ENCODE data around the gene LYRM4. TPM values are rescaled to one million over a fixed set of nuclear protein-coding genes. Genes with fewer than 3 reads are reported as not detected.

Gene LYRM4
- total RNA-seq, 2 experiments from 2014 or later: 55.8 to 57.1 TPM

DNA sequence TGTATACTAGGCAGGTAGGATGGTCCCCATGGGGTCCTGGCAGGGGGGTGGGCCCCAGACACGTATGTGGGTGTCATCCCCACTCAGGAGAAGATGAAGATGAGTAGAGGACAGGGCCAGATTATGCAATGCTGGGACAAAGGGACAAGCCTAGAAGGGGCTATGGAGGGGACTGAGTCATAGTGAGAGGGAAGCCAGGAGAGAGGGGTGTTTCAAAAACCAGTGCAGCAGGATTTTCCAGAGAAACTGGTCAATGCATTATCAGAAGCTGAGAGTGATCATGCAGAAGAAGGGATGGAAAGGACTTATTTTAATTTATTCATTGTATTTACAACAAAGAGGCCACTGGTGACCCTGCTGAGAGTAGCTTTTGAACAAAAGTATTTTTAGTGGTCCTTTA lies 101.6 kb downstream of the LYRM4 start:
- CTCF ChIA-PET: interaction anchor here (0.6 kb wide), 1 partner anchor 19 kb away, joined by 3 read pairs; no protein-coding TSS in a partner anchor
- POLR2A ChIA-PET: no interaction called here

DNA sequence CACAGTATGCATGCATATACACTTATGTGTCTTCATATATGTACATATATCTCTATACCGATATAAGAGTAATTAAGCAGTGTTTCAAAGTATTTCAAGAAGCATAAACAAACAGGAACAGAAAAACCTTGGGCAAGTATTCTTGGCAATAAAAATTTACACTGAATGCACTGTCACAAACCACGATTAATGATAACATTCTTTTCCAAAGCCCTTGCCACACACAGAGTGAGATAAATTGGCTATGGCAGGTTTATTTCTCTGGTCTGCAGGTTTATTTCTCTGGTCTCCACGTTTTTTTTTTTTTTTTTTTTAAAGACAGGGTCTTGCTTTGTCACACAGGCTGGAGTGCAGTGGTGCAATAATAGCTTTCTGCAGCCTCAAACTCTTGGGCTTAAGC lies 102.6 kb downstream of the LYRM4 start:
- CTCF ChIA-PET: no interaction called here
- POLR2A ChIA-PET: no interaction called here

DNA sequence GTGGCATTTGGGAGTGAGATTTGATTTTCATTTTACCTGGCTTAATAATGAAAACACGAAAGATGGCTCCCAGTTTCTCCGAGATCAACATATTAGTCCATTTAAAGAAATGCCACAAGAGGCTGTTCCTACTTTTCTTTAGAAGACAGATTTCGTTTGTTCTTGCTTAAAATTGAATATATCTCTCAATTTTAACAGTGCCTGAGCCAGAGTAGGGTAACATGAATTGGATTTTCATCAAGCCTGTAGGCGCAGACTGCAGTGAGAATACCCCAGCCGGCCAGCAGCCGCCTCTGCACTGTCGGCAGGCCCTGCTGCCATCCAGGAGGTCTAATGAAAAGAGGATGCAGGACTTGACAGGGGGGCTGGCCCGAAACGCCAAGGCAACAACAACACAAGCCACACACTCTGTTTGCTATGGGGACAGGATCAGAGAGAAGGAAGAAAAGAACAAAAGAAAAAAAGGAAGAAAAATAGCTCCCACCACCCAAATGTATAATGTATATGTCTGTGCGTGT lies 103.1 kb downstream of the LYRM4 start:
- POLR2A ChIA-PET: no interaction called here
- CTCF ChIA-PET: no interaction called here

DNA sequence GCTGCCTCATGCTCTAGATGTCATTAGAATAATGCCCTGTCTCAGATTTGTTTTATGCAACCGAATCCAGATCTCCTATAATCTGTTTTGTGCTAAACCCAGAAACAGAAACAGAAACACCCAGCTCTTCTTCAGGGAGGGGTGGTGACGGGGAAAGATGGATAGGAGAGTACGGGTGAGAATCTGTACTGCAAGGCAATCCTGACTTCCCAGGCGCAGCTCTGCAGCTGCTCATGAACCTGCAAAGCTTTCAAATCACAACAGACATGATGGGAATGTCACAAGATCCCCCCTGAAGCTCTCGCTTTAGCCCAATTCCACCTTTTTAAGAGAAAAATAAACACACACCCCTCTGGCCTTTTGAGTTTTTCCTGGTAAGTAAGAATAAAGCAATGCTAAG lies 104.1 kb downstream of the LYRM4 start:
- ChIA-PET POLR2A (no interaction called here), CTCF (no interaction called here)

DNA sequence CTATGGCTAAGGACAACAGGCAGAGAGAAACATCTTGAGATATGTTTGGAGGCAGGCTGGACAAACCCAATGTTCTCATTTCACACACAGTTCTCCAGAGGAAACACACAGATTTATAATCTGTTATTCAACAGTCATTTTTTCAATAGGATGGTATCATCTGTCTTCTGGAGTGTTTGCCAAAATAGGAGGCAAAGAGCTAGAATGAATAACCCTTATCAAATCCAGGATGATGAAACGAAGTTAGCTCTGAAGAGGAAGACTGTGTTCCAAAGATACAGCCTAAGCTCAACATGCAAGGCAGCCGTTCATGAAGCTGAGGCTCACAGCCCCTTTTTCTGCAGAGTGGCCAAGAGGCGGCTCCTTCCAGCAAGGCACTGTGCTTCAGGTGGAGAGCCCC lies 104.8 kb downstream of the LYRM4 start:
- ChIA-PET CTCF (no interaction called here), POLR2A (no interaction called here)

DNA sequence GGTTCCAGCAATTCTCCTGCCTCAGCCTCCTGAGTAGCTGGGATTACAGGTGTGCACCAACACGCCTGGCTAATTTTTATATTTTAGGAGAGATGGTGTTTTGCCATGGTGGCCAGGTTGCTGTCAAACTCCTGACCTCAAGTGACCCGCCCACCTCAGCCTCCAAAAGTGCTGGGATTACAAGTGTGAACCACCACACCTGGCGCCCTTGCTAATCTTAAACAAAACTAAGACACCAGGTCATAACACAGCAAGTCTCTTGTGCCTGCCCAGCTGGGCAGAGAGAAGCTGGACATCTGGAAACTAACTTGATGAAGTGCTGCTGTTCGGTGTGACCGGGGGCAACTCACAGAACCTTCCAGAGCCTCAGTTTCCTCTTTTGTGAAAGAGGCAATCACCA lies 107.6 kb downstream of the LYRM4 start:
- POLR2A ChIA-PET: interaction anchor here (0.5 kb wide), 1 partner anchor 10 kb away, joined by 3 read pairs; no protein-coding TSS in a partner anchor
- CTCF ChIA-PET: no interaction called here

DNA sequence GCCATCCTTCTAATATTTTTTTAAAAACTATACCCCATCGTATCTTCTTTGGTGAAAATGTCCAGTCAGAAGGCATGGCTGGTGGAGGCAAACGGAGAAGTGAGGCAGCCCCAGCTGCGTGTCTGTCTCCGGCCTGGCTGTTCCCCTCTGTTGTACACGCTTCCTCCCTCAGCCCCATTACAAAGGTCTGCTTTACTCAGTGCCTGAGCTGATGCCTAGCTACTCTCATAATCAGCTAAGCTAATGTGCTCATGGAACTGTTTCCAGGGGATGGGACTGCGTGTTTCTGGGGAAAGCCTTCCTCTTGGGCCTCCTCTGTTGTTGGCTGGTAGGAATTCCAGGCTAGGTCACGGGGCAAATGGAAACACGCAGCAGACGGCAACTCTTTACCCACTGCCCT lies 108.3 kb downstream of the LYRM4 start:
- CTCF ChIA-PET: no interaction called here
- POLR2A ChIA-PET: no interaction called here

DNA sequence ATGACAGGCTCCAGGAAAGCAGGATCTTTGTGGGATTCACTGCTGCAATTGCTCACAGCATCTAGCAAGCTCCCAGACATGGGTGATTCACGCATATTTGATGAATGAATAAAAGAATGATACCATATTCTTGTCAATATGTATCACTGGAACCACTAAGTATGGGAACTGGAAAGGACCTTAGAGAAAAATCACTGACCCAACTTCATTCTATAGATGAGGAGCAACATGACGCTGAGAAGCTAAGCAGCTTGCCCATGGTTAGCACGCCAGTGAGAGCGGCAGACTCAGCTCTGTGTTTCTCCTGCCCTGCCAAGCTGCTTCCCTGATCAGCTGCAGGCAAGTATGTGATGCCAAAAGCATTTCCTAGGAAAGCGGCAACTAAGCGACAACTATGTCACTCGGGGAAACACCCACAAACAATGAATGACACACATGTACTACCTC lies 108.8 kb downstream of the LYRM4 start:
- ChIA-PET CTCF (no interaction called here), POLR2A (no interaction called here)

DNA sequence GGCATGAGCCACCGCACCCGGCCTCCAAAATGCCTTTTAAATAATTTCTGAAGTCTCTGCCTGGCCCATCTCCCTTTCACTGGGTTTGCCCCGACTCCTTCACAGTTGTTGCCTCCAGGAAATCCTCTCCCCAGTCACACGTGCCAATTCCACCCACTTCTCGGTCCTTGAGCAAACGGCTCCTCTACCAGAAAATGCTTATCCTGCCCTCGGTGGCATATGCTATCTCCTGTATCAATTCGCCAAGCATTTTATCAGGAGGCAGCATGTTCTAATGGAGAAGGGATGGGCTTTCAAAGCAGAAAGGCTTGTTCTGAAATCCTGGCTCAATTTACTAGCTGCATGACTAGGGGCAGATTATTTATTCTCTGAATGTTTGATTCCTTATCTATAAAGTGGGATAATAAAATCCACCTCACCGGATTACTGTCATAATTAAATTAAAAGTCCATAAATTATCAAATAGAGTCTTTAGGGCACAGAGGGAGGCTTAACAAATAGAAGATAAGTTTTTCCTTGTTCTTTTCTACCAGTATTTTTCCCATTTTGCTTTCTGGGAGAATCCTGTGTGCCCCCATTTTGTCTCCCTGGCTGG lies 109.3 kb downstream of the LYRM4 start:
- CTCF ChIA-PET: interaction anchor here (0.7 kb wide), 1 partner anchor 278 kb away, joined by 3 read pairs; no protein-coding TSS in a partner anchor
- POLR2A ChIA-PET: no interaction called here

DNA sequence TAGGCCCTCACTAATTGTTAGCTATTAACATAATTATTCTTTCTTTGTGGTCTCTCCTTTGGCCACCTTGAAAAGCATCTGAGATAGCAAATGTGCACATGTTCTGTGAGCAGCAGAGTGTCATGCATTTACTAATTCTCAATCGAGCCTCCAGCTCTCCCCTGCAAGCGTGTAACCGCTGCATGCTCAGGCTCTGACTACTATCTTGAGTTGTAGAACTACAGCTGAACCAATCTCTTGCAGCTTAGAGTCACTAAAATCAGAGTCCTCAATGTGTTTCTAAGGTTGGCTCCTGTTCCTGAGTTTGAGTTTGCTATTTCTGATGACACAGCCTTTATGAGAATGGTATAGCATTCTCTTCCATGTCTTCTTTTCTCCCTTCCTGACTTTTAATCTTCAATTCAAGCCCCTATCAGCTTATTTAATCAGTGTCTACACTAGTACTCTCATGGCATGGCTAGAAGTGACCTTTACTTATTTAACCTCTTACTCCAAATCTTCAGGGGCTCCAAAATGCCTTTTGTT lies 110.1 kb downstream of the LYRM4 start:
- ChIA-PET POLR2A (no interaction called here), CTCF (interaction anchor here (0.7 to 0.8 kb wide), 2 partner anchors 152 to 277 kb away, joined by 3 read pairs; no protein-coding TSS in a partner anchor)

DNA sequence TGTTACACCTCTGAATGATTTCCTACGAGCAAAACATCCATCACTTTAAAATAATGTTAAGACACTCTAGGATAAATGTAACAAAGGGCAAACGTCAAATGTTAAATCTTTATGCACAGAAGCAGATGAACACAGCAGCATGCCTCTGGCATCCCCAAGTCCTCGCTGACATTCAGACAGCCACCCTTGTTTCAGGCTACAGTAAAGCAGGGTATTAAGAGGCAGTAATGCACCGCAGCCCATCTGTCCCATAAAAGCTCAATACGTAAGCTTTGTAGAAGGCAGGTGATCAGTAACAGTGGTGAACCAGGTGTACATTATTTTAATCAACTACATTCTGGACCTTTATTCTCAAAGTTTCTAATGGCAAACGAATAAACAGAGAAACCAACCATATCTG lies 110.9 kb downstream of the LYRM4 start:
- CTCF ChIA-PET: interaction anchor here (0.8 kb wide), 1 partner anchor 153 kb away, joined by 3 read pairs; no protein-coding TSS in a partner anchor
- POLR2A ChIA-PET: no interaction called here

DNA sequence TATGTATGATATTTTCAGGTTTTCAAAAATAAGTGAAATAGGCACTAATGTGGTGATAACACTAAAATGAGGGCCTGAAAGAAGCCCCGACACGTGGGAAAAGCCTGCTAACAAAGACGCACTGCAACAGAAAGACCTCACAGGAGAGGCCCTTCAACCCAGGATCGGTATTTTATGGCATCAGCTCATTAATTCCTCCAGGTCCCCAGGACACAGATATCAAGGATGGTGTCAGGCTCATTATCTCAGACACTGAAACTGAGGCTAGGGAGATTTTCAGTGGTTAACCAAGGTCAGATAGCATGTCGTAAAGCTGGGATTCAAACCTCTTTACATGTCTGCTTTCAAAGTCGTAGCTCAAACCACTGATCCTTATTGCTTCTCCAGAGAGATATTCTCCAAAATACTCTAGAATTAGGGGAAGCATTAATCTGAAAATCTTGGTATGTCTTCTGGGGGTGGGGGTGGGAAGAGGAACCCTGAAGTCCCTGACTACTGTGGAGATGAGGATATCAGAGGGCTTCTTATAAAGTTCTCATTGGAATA lies 111.5 kb downstream of the LYRM4 start:
- POLR2A ChIA-PET: no interaction called here
- CTCF ChIA-PET: interaction anchor here (0.9 kb wide), 1 partner anchor 253 kb away, joined by 3 read pairs; no protein-coding TSS in a partner anchor

DNA sequence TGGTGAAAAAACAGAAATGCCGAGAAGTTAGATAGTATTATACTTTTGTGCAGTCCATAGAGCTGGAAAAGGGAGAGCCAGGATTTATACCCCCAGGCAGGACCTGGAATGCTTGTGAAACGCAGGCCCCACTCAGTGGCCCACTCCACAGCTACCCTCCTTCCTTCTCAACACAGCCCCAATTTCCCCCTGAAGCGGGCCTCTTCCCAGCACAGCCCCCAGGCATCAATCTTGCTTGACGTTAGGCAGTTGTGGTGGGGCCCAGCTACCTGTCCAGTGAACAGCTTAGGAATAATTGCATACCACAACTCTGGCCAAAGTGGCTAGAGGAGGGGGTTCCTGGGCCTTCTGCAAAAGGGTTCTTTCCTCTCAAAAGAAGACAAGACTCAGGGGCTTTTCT lies 114.4 kb downstream of the LYRM4 start:
- CTCF ChIA-PET: no interaction called here
- POLR2A ChIA-PET: no interaction called here

DNA sequence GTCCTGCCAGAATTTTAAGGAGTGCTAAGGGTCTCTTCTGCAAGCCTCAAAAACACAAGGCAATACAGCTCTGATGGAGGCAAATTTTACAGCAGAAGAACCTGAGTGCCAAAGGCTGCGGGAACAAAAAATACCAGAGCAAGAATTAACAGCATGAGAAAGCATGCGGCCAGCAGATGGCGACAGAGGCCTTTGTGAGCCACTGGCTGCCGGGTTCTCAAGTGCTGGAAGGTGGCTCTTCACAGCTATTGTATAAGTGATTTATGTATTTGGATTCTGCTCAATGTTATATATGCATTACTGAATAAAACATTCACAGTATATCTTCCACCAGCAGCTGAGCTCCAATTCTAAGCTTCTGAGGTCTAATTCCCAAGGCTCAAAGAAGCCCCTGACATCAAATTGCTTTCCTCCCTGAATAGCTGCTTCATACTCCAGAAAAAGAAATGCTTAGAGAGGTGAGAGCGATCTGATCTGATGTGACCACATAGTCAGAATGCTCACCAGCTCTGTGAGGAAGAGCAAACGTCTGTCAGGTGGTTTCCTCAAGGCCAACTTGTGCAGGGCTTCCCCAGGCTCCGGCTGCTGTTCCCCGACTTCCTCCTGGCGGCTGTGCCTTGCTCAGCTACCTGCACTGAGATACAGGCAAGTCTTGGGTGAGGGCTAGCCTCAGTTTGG lies 117.0 kb downstream of the LYRM4 start:
- CTCF ChIA-PET: interaction anchor here (0.7 to 2.0 kb wide), 21 partner anchors 9 to 297 kb away, joined by 3 to 12 read pairs (median 3); no protein-coding TSS in a partner anchor
- POLR2A ChIA-PET: no interaction called here

DNA sequence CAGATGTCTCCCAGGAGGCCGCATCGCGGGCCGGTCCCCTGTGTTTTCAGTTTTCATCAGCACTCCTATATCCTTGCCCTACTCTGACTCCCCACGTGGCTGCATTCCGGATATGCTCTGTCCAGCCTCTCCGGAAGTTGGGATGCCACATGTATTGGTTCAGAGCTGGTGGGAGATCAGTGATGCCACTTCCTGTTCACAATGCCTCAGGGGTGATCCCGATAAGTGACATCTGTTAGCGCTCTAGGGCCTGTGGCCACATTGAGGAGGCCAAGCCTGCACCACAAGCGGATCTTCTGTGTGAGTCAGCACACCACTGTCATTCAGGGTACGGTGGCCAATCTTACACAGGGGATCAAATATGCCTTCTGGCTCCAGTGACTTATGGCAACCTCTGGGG lies 117.8 kb downstream of the LYRM4 start:
- ChIA-PET CTCF (interaction anchor here (0.9 to 2.0 kb wide), 16 partner anchors 9 to 254 kb away, joined by 3 to 12 read pairs (median 4); no protein-coding TSS in a partner anchor), POLR2A (no interaction called here)

DNA sequence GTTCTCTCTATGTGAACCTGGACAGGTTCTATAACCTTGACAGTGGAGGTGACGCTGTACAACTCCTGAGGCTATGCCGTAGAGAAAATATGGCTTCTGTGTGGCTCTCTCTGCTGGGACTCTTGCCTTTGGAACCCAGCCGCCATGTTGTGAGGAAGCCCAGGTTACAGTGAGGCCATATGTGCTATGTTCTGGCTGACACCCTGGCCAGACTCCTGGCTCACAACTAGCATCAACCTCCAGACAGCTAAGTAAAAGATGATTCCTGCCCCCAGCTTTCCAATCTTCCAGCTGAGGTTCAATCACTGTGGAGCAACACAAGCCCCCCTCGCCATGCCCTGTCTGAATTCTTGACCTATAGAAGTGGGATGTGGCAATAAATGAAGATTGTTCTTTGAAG lies 118.6 kb downstream of the LYRM4 start:
- POLR2A ChIA-PET: no interaction called here
- CTCF ChIA-PET: interaction anchor here (1.5 kb wide), 1 partner anchor 237 kb away, joined by 4 read pairs; no protein-coding TSS in a partner anchor

DNA sequence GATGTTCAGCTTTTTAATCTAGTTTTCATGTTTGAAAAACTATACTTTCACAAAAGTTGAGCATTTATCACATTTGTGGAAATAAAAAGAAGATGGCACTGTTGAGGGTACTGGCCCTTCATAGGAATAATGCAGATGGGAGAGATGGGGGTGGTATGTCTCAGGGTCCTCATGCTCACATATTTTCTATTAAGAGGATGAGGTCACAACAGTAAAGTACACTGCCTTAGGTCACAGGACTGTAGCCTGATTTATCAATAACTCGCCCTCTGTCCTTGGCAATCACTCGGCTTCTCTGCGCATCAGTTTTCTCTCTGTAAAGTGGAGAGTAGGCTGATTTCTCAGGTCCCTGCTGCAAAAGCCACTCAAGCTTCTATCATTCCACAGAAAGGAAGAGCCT lies 119.7 kb downstream of the LYRM4 start:
- POLR2A ChIA-PET: interaction anchor here (0.7 kb wide), 1 partner anchor 33 kb away, joined by 3 read pairs; no protein-coding TSS in a partner anchor
- CTCF ChIA-PET: interaction anchor here (1.5 kb wide), 1 partner anchor 239 kb away, joined by 4 read pairs; no protein-coding TSS in a partner anchor

DNA sequence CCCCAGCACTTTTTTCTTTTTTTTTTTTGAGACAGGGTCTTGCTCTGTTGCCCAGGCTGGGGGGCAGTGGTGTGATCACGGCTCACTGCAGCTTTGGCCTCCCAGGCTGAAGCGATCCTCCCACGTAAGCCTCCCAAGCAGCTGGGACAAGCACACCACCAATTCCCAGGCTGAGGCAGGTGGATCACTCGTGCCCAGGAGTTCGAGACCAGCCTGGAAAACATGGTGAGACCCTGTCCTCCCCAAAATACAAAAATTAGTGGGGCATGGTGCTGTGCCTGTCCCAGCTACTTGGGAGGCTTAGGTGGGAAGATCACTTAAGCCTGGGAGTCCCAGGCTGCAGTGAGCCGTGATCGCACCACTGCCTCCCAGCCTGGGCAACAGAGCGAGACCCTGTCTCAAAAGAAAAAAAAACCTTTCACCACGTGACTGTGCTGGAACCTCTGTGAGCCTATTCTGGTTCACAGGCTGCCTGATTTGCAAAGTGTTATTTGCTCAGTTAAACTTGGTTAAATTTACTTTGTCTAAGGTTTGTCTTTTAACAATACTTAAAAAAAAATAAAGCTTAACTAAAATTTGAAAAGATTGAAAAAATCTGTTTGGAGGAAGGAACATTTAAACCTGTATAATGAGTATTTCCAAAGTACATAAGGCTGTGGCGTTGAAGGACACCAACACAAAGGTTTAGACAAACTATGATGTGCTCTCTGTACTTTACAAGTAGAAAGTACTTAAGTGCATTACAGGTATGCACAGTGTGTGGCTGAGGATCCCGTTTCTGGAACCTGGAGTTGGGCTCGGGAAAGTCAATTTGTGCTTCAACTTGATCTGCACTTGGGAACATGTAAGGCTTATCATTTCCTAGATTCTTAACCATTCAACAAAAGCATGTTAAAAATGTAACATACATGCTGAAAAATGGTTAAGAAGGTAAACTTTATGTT lies 120.7 kb downstream of the LYRM4 start:
- ChIA-PET CTCF (interaction anchor here (0.8 kb wide), 1 partner anchor 163 kb away, joined by 3 read pairs; no protein-coding TSS in a partner anchor), POLR2A (interaction anchor here (0.7 kb wide), 1 partner anchor 456 kb away, joined by 5 read pairs; no protein-coding TSS in a partner anchor)
